ENCODE results near the gene SH3PXD2A.

GRCh38 chr10:103765981-103766380 lies 89.4 kb downstream of the SH3PXD2A start:
- TF ChIP-seq CTCF (IDR thresholded peaks at IDR 0.05 in 4 of 5, conservative IDR thresholded peaks at IDR 0.05 in 1 of 5) (no peak), POLR2A (IDR thresholded peaks at IDR 0.05) (no peak)

Measured in gastrocnemius medialis (tissue), 4 donors.